DOHH2 (cell line): ENCODE data around the gene MUC3A.

Source experiments
- H3F3A ChIP-seq: fragments of 200-600 bp; sonication (generic), shearing (Covaris generic); 2 replicates; pipeline ENCODE4 v1.6.0; 2016; ENCODE audit warnings: antibody characterized with exemption, mild to moderate bottlenecking; ENCODE audit not compliant: control insufficient read depth, insufficient read depth
- H3K27ac ChIP-seq: fragments of 200-600 bp; sonication (generic); 2 replicates; pipeline ENCODE4 v1.5.1; 2014; ENCODE audit warnings: low read depth, mild to moderate bottlenecking, low read length, moderate library complexity
- H3K27me3 ChIP-seq: fragments of 200-600 bp; sonication (generic); 2 replicates; pipeline ENCODE4 v1.6.1; 2014; ENCODE audit warnings: mild to moderate bottlenecking, low read length, mixed read lengths; ENCODE audit not compliant: control insufficient read depth
- H3K36me3 ChIP-seq: fragments of 200-600 bp; sonication (generic); 2 replicates; pipeline ENCODE4 v1.6.1; 2014; ENCODE audit warnings: mild to moderate bottlenecking, low read length, moderate library complexity, mixed read lengths; ENCODE audit not compliant: control insufficient read depth
- H3K4me1 ChIP-seq: fragments of 200-600 bp; sonication (generic); 2 replicates; pipeline ENCODE4 v1.6.1; 2014; ENCODE audit warnings: mild to moderate bottlenecking, low read length, mixed read lengths; ENCODE audit not compliant: control insufficient read depth
- H3K4me2 ChIP-seq: fragments of 200-600 bp; sonication (generic); 2 replicates; pipeline ENCODE4 v1.6.0; 2014; ENCODE audit warnings: mild to moderate bottlenecking, low read length, moderate library complexity
- H3K4me3 ChIP-seq: fragments of 200-600 bp; sonication (generic); 2 replicates; pipeline ENCODE4 v1.5.1; 2014; ENCODE audit warnings: mild to moderate bottlenecking, low read length, mixed read lengths
- H3K79me2 ChIP-seq: fragments of 200-600 bp; sonication (generic); 2 replicates; pipeline ENCODE4 v1.6.1; 2014; ENCODE audit warnings: mild to moderate bottlenecking, low read length, mixed read lengths; ENCODE audit not compliant: control insufficient read depth
- H3K9me2 ChIP-seq: fragments of 200-600 bp; sonication (generic); replicated peaks from 2 replicates; pipeline ENCODE4 v1.6.1; 2014; ENCODE audit warnings: mild to moderate bottlenecking, low read length, mixed read lengths; ENCODE audit not compliant: control insufficient read depth
- H3K9me3 ChIP-seq: fragments of 200-600 bp; sonication (generic); 2 replicates; pipeline ENCODE4 v1.6.1; 2014; ENCODE audit warnings: antibody characterized with exemption, low read length, mixed read lengths; ENCODE audit not compliant: control insufficient read depth, insufficient read depth
- H4K20me1 ChIP-seq: fragments of 200-600 bp; sonication (generic); 2 replicates; pipeline ENCODE4 v1.6.0; 2014; ENCODE audit warnings: low read depth, mild to moderate bottlenecking, antibody characterized with exemption, low read length, moderate library complexity; ENCODE audit not compliant: control insufficient read depth, insufficient read depth
- CTCF ChIP-seq: fragments of 200-600 bp; sonication (generic); IDR thresholded peaks from one replicate; pipeline ENCODE4 v1.5.1; 2014; ENCODE audit warnings: antibody characterized with exemption, mild to moderate bottlenecking, low read depth, low read length; ENCODE audit not compliant: poor library complexity, severe bottlenecking
- EZH2phosphoT487 ChIP-seq: fragments of 200-600 bp; sonication (generic); IDR thresholded peaks from 2 replicates; pipeline ENCODE4 v1.6.1; 2017; ENCODE audit warnings: borderline replicate concordance, mild to moderate bottlenecking, antibody characterized with exemption, low read length, moderate library complexity, mixed read lengths

Gene MUC3A

GRCh38 chr7:100968031-100968430 lies 18.7 kb downstream of the MUC3A start:
- no peak overlapping the region for H3K4me2 ChIP-seq

DNA sequence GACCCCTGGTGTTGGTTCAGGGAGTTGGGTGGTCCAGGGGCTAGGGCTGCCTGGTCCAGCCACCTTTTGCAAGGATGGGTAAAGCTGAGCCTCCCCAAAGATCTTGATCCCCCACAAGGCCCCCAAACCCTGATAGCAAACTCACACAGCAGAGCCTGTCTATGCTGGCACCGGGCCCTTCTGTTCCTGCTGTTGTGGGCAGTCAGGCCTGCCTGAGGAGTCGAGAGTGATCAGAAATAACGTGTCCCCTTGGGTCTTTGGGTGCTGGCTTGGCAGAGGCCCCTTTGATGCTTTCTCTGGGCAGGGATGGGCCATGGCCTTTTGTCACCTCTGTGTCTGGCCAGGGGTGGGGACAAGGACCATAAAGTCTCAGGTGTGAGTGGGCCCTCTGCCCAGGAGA lies 19.3 kb downstream of the MUC3A start:
- H3K27ac ChIP-seq: no peak overlapping the region
- H3K27me3 ChIP-seq: peaks cover 31% of the 10 kb centered on the region
- H3K4me3 ChIP-seq: no peak overlapping the region
- H3K79me2 ChIP-seq: no peaks in the 10 kb centered on the region
- no peaks in the 10 kb centered on the region for H3K9me2 ChIP-seq
- H3K9me3 ChIP-seq: no peaks in the 10 kb centered on the region
- H3K4me1 ChIP-seq: no peaks in the 10 kb centered on the region
- H3F3A ChIP-seq: no peaks in the 10 kb centered on the region
- no peak for TF ChIP-seq CTCF
- TF ChIP-seq EZH2phosphoT487: no peak
- H3K36me3 ChIP-seq: no peaks in the 10 kb centered on the region
- H3K4me2 ChIP-seq: no peak overlapping the region
- H4K20me1 ChIP-seq: no peaks in the 10 kb centered on the region

More at GRCh38 chr7:100968031-100968430, 18.7 kb downstream of the MUC3A start:
- Histone ChIP-seq H3K4me1 (no peaks in the 10 kb centered on the region), H4K20me1 (no peaks in the 10 kb centered on the region), H3K79me2 (no peaks in the 10 kb centered on the region), H3K27me3 (peaks cover 30% of the 10 kb centered on the region), H3K27ac (no peak overlapping the region), H3F3A (no peaks in the 10 kb centered on the region), H3K4me3 (no peak overlapping the region), H3K36me3 (no peaks in the 10 kb centered on the region), H3K9me3 (no peaks in the 10 kb centered on the region), H3K9me2 (no peaks in the 10 kb centered on the region)
- TF ChIP-seq EZH2phosphoT487 (no peak), CTCF (no peak)

DNA sequence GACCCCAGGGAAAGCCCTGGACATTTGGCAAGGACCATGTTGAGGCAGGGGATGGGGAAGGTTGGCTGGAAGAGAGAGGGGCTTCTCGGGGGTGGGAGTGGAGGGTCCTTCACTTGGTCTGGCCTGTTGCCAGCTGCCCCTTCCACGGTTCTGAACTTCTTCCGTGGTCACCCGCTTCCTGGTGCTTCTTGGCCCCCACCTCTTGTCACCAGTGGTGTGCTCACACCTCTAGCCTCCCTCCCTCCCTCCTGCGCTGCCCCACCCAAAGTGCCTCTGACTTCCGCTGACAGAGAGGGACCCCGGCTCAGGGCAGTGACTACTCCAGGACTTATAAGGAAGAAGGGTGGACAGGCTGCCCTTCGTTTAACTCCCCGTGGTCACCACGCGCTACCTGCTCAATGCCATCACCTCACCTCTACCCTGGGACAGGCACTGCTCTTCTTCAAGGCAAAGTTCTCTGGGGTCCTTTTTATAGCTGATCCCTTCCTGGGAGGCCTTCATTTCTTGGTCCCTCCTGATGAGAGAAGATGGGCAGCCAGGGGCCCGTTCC lies 19.8 kb downstream of the MUC3A start, which contains the start of gene MUC12:
TSS of gene MUC12 (plus strand) at position 500 of the 550 bp plus-strand sequence. CDS start 58 bp downstream, outside the sequence.
- Histone ChIP-seq H3K4me3 (no peak within 1 kb of the TSS), H3K27me3 (peaks cover 31% of the 10 kb centered on the region)

More for the DNA sequence above, 19.8 kb downstream of the MUC3A start, which contains the start of gene MUC12:
- Histone ChIP-seq H3F3A (no peaks in the 10 kb centered on the region), H3K27ac (no peak within 1 kb of the TSS), H3K4me1 (no peaks in the 10 kb centered on the region), H3K79me2 (no peaks in the 10 kb centered on the region), H3K9me3 (no peaks in the 10 kb centered on the region), H3K36me3 (no peaks in the 10 kb centered on the region), H3K4me2 (no peak within 1 kb of the TSS), H4K20me1 (no peaks in the 10 kb centered on the region), H3K9me2 (no peaks in the 10 kb centered on the region)
- TF ChIP-seq CTCF (no peak), EZH2phosphoT487 (no peak)
